ENCODE measurements around the gene HAO2.
"Not testable (repeated sequence)": the region's sequence is repeated elsewhere in the genome, so short reads cannot be mapped to it uniquely, and the experiment has no call there.

The HAO2 gene

DNA sequence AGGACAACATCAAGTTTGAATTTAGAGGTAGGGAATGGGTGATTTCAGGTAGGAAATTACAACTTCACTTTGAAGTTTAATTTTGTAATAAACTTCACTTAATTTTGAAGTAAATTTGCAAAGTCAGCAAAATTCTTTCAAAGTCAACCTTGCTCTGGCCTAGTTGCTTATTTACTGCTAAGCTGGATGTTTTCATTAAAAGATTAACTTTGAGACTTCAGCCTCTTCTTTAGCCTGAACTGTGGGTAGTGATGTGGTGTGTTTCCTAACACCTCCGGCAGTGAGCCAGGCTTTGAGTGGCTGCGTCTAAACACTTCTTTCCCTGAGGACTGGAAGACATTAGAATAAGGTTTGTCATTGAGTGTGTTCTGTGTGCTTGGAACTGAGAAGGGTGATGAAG lies at the start of gene HAO2:
HAO2 (plus strand) TSS at position 232 of the 400 bp plus-strand sequence. CDS start 12,301 bp downstream, outside the sequence.
- no peak for DNase-seq

DNA sequence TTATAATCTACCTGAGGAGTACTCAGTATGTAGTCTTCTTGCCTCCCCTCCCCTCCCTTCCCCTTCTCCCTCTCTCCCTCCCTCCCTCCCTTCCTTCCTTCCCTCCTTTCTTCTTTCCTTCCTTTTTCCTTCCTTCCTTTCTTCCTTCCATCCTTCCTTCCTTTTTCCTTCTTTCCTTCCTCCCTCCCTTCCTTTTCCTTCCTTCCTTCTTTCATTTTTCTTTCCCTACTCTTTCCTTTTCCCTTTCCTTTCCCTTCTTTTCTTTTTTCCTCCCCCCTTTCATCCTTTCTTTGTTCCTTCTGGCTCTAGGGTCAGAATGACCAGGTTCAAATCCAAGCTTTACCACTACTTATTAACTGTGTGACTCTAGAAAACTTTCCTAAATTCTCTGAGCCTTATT lies 48.5 kb upstream of the HAO2 start:
- DNase-seq, result no peak

DNA sequence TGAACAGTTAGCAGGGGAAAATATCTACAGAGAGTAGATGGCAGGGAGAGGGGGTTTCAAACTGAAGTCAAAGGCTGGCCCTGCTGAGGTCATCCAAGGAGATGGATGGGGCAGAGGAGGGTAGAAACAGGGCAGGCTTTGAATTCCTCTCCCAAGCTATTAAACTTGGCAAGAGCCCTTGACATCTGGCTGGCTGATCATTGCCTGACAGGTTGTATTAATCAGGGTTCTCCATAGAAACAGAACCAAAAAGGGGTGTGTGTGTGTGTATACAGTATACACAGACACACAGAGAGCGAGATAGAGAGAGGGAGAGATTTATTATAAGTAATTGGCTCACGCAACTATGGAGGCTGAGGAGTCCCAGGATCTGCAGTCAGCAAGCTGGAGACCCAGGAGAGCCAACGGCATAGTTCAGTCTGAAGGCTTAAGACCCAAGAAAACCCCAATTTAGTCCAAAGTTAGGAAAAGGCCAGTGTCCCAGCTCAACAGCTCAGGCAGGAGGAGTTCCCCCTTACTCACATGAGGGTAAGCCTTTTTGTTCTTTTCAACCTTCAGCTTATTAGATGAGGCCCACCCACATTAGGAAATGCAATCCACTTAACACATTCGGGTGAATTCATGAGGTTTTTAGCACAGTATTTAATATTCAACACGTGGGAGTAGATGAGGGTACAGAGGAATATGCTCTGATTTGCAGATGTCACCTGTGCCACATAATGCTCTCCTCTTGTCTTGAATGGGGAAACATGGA lies 46.7 kb upstream of the HAO2 start:
- no peak for DNase-seq

DNA sequence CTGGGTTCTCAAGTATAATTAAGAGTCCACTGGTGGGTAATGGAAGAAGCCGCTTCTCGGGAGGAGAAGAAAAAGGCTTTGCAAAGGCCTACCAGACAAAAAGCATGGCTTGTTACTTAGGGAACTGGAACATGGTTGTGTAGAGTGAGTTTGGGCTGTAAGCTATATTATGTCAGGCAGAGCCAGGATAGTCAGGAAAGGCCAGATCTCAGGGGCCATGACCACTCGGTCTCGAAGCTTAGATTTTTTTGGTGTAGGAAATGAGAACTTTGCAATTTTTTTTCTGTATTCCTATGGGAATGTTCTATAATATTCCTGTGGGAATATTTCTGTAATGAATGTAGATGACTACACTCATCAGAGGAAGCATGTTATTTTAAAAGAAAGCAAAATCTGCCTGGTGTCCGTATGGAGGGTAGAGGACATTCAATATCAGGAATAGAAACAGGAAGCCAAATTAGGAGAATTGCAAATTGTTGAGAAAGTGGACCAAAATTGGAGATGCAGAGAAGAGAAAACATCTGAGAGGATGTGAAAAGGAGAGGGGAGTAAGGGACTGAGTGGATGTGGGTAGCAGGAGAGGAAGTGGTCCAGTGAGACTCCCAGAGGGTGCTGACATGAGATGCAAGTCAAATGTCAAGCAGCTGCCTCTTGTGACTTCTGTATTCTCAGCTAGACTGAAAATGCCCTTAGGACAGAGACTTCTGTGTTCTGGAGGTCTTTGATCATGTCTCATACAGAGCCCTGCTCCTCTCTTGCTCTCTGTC lies 45.2 kb upstream of the HAO2 start:
- DNase-seq, result no peak

DNA sequence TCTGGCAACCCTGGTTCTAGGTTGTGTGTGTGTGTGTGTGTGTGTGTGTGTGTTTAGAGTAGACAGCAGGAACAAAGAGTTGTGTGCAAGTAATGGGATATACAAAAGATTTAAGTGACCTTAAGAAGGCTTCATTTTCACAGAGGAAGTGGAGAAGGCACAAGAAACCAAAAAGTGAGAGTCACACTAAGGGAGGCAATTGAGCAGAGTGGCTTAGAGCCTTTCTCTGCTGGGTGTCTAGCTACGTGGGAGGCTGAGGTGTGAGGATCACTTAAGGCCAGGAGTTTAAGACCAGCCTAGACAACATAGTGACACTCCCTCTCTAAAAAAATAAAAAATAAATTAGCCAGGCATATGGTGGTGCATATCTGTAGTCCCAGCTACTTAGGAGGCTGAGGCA lies 44.4 kb upstream of the HAO2 start:
- no peak for DNase-seq

DNA sequence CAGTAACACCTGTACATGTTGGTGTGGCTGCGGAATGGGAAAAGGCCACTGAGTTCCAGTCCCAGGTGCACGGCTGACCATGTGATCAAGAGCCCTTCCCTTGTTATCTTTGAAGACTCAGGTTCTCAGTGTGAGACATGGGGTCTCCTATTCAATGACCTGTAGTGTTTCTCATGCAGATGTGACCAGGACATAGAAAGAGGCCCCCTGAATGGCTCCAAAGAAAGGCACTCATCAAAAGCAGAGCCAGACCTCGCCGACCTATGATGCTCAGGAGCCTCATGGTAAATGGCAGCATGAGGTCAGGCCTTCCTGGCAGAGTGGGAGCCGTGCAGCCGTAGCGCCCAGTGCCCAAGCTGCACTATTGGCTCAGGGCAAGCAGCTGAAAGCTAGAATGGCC lies 42.3 kb upstream of the HAO2 start:
- DNase-seq, result no peak

DNA sequence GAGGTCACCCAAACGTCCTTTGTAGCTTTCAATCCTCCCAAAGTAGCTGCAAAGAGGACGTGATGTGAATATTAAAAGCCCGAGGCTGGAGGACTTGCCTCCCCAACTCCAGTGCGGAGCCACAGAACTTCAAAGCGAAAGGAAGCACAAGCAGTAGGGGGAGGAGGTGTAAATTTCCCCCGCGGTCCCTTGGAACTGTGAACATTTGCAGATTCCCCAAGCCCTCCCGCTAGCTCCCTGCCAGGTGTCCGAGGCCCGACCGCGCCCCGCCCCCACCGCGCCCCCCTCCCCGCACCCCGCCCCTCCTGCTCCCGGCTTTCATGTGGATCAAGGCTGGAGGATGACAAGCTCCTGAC lies 41.5 kb upstream of the HAO2 start:
- DNase-seq, result no peak

DNA sequence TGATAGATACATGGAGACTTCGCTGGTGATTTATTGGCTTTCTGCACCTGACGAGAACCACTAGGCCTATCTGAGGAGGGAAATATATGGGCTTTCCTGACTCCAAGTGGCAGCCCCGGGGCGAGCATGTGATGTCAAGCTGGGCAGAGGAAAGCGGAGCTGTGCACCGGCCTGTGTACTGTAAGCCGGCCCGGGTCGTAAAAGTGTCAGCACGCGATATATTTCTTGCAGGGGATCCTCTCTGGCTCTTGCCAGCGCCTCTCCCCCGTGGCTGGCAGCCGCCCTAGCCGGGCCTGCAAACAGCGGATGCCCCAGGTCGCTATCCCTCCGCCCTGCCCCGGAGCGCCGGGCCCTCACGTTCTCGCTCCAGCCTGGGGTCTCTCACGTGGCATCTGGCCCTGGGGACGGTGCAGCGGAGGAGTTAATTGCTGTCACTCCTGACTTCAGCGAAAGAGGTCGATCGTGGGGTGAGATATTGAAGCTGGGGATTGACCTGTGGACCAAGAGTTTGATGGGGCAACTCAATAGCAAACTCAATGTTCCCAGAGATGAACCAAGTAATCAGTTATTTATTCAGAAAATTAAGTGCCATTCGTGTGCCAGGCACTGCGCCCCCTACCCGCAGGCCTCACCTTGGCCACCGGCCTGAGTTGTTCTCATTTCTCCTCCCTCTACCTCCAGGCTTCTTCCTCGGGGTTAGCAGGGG lies 41.0 kb upstream of the HAO2 start:
- DNase-seq, result no peak

DNA sequence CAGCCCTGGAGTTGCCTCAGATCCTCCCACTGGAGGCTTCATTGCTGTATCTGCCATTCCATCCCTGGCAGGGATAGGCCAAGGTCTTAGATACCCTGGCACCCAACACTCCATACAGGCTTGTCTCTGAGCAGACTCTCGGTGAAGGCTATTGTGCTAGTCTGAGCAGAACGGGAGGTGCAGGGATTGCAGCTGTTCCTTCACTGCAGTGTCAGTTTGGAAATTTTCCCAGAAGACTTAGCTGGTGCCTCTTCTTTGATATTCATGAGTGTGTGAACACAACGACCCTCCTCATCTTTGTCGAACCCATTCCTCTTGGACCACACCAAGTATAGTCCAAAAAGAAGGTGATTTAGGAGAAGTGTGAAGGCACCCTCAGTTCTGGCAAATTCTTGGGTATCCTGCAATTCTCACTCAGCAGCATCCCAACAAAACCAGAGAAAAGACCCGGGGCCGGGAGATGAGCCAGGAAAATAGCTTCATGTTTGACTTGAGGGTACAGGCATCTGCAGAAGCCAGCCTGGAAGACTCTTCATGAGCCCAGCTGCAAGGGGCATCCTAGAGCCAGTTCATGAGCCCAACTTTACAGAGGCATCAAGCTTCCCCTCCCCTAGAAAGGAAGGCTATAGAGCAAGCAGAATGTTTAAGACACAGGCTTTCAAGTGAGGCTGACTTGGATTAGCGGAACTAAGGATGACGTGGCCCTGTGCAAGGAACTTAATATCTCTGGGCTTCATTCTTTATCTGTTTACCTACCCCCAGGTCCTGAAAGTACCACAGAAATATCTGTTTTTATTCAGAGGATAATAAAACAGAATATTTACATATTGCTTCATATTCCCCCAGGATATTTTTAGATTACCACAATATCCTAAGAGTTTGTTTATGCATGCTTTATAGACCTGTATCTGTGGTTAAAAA lies 38.8 kb upstream of the HAO2 start:
- no peak for DNase-seq

DNA sequence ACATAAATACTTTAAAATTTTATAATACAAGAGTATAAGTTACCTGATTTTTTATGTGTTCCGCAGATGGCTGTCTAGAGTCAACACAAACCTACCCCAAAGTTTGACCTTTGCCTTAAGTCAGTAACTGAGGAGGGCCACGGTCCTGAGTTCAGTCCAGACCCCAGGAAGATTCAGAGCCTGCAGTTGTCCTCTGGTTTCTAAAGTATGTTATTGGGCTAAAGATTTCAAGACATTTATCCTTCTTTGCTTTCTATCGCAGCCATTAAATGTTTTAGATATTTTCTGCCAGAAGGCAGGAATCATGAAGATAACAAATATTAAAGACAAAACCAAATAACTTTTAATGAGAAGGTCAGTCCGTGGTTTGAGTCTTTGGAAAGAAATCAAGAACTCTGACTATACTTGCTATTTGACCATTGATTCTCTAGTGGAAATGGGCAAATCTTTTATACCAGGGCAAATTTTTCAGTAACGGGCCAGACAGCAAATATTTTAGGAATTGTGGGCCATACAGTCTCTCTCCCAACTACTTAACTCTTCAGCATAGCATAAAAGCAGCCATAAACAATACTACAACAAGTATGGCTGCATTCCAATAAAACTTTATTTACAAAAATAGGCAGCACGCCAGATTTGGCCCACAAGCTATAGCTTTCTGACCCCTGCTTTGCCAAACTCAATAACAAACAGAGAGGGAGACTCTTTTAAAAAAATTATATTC lies 38.0 kb upstream of the HAO2 start:
- no peak for DNase-seq

DNA sequence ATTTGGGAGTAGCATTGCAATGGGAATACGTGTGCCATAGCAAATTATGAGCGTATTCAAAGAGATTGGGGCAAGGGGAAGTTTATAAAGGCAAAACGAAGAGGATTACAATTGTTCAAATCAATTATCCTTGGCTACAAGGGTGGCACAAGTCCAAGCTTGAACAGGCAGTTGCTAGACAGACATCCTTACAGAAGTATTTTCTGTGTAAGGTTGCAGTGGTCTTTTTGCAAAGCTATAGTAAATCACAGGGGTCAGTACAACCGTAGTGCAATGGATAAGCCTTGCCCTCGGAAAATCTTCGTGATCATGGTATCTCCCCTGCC lies 37.4 kb upstream of the HAO2 start:
- DNase-seq, result no peak

DNA sequence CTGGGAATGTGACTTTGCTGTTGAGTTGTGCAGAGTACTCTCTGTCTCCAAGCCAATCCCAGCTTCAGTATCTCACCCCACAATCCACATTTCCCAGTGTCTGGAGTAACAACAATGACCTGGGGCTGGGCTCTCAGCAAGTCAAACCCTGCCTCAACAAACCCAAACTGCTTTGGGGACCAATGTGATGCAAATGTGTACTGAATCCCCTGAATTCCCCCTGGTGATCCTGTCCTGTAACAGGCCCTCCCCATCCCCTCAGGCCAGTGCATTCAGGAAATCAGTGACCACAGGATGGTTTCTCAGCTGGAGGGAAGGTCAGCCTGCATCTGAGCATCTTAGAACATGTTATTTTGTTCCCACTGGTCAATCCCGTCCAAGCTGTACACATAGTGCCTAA lies 36.7 kb upstream of the HAO2 start:
- no peak for DNase-seq

DNA sequence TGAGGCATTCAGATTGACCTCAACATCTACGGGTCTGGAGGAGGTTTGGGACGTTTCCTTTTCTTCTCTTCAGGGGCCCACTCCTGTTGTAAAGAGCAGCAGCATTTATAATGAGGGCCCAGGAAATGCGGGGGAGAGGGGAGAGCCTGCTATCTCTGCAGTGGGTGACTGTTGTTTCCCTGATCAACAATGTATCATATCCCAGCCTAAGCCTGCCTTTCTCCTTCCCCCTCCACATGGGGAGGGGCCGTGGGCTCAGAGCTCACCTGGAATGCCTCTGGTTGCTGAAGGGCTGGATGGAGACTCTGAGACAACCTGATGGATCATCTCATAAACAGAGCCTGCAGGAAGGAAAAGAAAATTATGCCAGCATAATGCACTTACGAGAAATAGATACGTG lies 36.0 kb upstream of the HAO2 start:
- DNase-seq, result no peak

DNA sequence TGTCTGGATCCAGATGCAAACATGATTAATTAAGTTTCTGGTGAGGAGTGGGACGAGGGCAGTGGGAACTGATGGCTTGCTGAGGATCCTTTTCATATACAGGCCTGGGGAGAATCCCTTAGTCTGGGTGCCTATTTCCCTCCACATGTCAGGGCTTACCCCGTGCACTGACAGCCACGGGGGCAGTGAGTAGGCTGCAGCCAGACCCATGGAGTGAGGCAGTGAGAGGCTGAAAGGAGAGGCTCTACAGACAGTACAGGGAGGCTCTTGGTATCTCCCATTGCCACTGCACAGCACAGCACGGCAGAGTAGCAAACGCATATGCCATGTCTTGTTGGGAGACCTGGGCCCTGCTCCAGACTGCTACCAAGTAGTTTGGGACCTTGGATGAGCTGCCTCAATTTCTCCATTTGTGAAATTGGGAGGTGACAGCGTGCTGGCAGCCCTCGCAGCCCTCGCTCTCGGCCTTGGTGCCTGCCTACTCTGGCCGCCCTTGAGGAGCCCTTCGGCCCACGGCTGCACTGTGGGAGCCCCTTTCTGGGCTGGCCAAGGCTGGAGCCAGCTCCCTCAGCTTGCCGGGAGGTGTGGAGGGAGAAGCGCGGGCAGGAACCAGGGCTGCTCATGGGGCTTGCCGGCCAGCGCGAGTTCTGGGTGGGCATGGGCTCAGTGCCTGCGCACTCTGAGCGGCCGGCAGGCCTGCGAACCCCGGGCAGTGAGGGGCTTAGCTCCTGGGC lies 35.3 kb upstream of the HAO2 start:
- no peak for DNase-seq

DNA sequence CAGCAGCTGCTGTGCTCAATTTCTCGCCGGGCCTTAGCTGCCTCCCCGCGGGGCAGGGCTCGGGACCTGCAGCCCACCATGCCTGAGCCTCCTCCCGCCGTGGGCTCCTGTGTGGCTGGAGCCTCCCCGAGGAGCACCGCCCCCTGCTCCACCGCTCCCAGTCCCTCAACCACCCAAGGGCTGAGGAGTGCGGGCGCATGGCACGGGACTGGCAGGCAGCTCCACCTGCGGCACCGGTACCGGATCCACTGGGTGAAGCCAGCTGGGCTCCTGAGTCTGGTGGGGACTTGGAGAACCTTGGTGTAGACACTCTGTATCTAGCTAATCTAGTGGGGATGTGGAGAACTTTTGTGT lies 34.7 kb upstream of the HAO2 start:
- DNase-seq, result not testable (repeated sequence)

DNA sequence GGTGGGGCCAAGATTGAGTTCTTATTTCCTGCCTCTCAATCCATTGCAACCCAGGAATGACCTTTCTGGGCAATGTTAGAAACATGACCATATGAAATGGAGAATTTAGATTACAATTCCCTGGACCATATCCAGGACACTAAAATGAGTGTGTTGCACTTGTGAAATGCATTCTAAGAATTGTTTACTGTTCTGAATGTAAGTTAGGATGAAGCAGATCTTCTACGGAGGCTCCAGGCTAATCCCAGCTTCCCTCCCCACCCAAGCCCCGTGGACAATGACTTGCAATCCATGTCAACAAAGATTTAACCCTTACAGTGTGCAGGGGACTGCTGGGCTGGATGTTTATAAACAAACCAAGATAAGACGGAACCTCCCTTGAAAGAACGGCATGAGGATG lies 31.7 kb upstream of the HAO2 start:
- no peak for DNase-seq

DNA sequence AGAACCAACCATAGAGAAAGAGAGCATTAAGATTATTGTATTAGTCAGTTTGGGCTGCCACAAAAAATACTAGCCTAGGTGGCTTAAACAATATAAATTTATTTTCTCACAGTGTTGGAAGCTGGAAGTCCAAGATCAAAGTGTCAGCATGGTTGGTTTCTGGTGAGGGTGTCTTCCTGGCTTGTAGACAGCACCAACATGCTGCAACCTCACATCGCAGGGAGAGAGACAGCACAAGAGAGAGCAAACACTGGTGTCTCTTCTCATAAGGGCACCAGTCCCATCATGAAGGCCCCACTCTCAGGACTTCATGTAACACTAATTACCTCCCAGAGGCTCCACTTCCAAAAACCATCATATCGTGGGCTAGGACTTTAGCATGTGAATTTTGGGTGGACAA lies 30.6 kb upstream of the HAO2 start:
- no peak for DNase-seq

DNA sequence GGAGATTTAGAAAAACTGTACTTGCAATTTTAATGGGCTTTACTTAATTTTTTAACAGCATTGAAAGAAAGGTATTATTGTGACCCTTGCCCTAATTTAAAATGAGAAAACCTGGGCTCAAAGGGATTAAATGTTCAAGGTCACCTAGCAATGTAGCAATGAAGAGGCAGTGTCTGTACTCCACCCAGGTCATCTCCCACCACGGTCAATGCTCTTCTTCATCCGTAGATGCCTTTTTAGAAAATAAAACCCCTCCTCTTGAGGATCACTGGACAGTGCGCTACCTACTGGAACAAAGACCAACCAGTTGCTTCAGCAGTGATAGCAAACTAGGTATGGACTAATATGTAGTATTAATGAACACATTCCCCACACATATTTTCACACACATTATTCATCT lies 29.8 kb upstream of the HAO2 start:
- DNase-seq, result no peak

DNA sequence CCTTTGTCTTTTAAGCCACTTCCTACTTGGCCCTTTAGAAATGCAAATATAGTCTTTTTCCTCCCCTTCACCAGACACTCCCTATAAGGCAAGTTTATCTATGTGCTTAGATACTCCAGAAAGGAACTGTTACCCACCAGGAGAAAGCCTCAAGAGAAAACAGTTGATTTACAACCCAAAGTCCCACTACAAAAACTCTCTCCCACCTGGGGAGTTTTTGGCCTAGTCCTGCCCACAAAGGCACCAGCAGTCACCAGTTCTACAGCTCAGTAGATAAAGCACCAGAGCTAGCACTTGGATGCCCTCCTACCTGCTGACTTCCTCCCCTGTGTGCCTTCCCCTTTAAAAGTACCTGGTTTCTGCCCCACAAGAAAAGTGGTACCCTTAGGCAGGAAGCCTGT lies 27.7 kb upstream of the HAO2 start:
- DNase-seq, result no peak

DNA sequence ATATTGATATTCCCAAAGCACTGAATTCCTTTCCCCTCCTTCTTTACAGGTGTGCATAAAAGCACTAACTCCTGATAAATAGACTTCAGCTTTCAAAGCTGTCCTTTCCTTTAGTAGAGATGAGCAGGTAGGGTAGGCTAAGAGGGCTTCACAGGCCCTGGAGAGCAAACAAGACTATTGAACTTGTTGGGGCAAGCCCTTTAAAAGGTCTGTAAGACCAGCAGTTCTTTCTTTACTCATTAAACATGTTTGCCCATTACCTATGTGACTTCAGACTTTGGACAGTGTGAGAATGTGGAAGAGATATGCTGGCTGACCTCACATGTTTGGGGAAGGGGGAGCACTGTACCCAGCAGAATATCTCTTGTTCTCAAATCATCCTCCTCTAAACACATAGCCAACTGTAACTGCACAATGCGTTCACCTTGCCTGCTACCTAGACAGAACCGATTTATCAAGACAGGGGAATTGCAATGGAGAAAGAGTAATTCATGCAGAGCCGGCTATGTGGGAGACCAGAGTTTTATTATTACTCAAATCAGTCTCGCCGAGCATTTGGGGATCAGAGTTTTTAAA lies 27.1 kb upstream of the HAO2 start:
- no peak for DNase-seq

DNA sequence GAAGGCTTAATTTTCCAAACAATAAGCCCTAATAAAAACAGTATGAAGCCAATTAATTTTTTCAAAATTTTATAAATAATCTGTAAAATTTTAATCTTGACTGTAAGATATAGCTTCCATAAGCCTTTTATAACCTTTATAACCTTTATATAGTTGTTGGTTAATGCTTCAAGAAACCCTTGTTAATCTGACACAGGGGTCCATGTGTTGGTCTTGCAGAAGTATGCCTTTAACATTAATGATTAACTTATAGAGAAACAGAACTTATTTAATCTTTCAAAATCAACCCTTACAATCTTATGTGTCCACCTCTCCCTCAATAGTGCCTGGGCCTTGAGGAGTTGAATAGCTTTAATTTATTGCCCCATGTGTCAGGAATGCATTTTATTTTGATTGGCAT lies 23.2 kb upstream of the HAO2 start:
- no peak for DNase-seq
